Duodenal mucosa (tissue), 2 donors: ENCODE data around the gene CORO1C.
A peak's percentile ranks its signal among the peaks of the same experiment; 100 is the strongest.

Source experiments
- H3K27ac ChIP-seq: one replicate; pipeline ENCODE4 v1.7.0; 2013; ENCODE audit warnings: low read depth, low read length
- H3K27me3 ChIP-seq, 2 donors: one replicate each; pipeline ENCODE4 v1.7.0; 2013; ENCODE audit warnings: low read length in 2 of 2, control low read depth in 1 of 2; ENCODE audit not compliant: insufficient read depth in 2 of 2, control insufficient read depth in 1 of 2
- H3K36me3 ChIP-seq, 2 donors: one replicate each; pipeline ENCODE4 v1.7.0; 2013; ENCODE audit warnings: low read length in 2 of 2, control low read depth in 1 of 2; ENCODE audit not compliant: insufficient read depth in 2 of 2, control insufficient read depth in 1 of 2
- H3K4me1 ChIP-seq, 2 donors: one replicate each; pipeline ENCODE4 v1.7.0; 2013; ENCODE audit warnings: low read length in 2 of 2, control low read depth in 1 of 2; ENCODE audit not compliant: insufficient read depth in 2 of 2, control insufficient read depth in 1 of 2
- H3K4me3 ChIP-seq, 2 donors: one replicate each; pipeline ENCODE4 v1.7.0; 2013; ENCODE audit warnings: low read length in 2 of 2, low read depth in 1 of 2
- H3K9ac ChIP-seq, 2 donors: one replicate each; pipeline ENCODE4 v1.7.0; 2013; ENCODE audit warnings: low read length in 2 of 2, low read depth in 1 of 2
- H3K9me3 ChIP-seq, 2 donors: one replicate each; pipeline ENCODE4 v1.7.0; 2013; ENCODE audit warnings: low read length in 2 of 2, control low read depth in 1 of 2; ENCODE audit not compliant: control insufficient read depth in 1 of 2

The CORO1C gene

DNA sequence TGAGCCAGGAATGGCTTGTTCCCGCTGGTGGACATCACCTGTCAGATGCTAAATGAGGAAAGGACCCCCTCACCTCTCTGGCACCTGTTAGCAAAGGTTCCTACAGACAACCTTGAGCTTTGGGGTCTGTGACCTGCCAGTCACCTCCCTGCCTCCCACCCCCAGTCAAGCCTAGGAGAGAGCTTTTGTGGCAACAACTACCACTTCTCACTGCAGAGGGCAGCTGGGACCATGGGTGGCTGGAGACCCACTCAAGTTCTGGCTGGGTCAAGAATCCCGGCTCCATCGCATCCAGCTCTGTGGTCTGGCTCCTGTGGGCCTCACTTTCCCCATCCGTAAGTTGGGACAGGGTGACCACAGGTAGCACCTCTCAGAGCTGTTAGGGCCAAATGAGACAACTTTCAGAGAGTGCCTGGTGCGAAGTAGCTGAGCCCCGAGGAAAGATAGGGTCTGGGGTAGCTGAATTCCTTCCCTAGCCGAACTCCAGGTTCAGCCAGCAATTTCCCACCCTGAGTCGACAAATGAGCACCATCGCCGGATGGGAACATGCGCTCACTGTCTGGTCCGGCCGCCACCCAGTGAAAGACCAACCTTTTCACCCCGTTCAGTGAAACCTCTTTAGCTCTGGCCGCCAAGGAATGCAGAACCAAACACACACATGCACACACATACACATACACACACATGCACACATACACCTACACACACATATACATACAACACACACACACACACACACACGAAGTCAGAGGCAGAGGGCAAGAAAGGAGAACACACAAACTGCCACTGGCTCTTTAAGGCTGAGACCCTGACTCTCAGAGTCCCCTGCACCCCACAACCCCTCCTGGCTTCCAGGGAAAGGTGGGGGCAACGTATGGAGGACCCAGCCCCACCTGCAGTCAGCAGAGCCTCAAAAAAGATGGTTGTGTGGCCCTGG, 135.3 kb downstream of the CORO1C start:
- Histone ChIP-seq H3K9me3 (no peaks in the 10 kb centered on the region), H3K27me3 (no peaks in the 10 kb centered on the region), H3K27ac (no peak overlapping the region), H3K4me3 (peak overlapping the region; percentile 46 to 65), H3K4me1 (no peaks in the 10 kb centered on the region), H3K36me3 (no peaks in the 10 kb centered on the region), H3K9ac (peak overlapping the region in 1 of 2 donors; percentile 18)
